ENCODE data around the gene PTPRE.

- TF ChIP-seq RAD21 (IDR thresholded peaks at IDR 0.05; ENCODE audit: low read length) (no peak), CTCF (conservative IDR thresholded peaks at IDR 0.05; ENCODE audit: low read depth, low read length) (no peak), MXI1 (IDR thresholded peaks at IDR 0.05; ENCODE audit: borderline replicate concordance, low read depth, low read length) (no peak), SMC3 (IDR thresholded peaks at IDR 0.05; ENCODE audit: low read depth, low read length) (no peak), POLR2A (IDR thresholded peaks at IDR 0.05; ENCODE audit: low read depth, low read length) (no peak), BHLHE40 (IDR thresholded peaks at IDR 0.05; ENCODE audit: low read depth, low read length) (no peak), USF2 (IDR thresholded peaks at IDR 0.05; ENCODE audit: low read depth, low read length) (no peak), FOS (IDR thresholded peaks at IDR 0.05; ENCODE audit: low read depth, low read length) (no peak), MAZ (IDR thresholded peaks at IDR 0.05; ENCODE audit: borderline replicate concordance, low read depth, low read length) (no peak)
Observed at GRCh38 chr10:127919418-127920271, 12.7 kb downstream of the PTPRE start.
